ENCODE results near the gene LRP5.

The LRP5 gene

GRCh38 chr11:68303982-68304780 lies 8.2 kb upstream of the LRP5 start:
- no peak for DNase-seq
- POLR2A ChIA-PET = interaction anchor here (0.6 kb wide), 1 partner anchor 33 kb away, joined by 3 read pairs; no protein-coding TSS in a partner anchor
- CTCF ChIA-PET = interaction anchor here (1.0 to 3.0 kb wide), 2 partner anchors 47 to 52 kb away, joined by 5 to 14 read pairs; no protein-coding TSS in a partner anchor

DNA sequence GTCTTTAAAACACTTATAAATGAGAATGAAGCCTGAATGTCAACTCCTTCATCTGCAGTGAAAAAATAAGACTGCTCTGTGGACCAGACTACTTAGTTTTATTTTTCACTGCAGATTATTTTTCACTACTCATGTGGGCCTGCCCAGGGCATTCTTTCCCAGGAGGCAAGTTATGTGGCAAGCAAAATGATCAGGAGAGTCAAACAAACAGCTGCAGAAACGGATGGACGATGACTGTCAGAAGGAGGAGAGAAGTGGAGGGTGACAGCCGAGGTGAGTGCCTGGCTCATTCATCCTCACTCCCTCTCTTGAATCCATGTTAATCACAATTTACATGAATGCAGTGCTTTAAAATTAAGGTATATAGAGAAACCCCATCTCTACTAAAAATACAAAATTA lies 5.8 kb upstream of the LRP5 start:
- Histone ChIP-seq H3K27me3 (replicated peaks in 2 of 5; ENCODE audit: control insufficient read depth in 4 of 5, insufficient read depth in 5 of 5, low read length in 4 of 5) (no peaks in the 10 kb centered on the region), H3K27ac (ENCODE audit: insufficient read depth in 1 of 2, low read depth in 1 of 2, low read length in 2 of 2, poor library complexity in 1 of 2, severe bottlenecking in 2 of 2) (no peak overlapping the region), H3K9me3 (ENCODE audit: control extremely low read depth in 1 of 5, control insufficient read depth in 4 of 5, insufficient read depth in 2 of 5, low read depth in 1 of 5, low read length in 4 of 5) (peaks cover 0 to 5% (median 0%) of the 10 kb centered on the region in 5 experiments), H3K4me3 (ENCODE audit: control insufficient read depth in 1 of 7, extremely low read depth in 1 of 7, insufficient read depth in 4 of 7, low read depth in 2 of 7, low read length in 6 of 7) (no peak overlapping the region), H3K36me3 (ENCODE audit: control insufficient read depth in 4 of 4, insufficient read depth in 4 of 4, low read length in 3 of 4) (no peaks in the 10 kb centered on the region), H3K4me1 (ENCODE audit: control extremely low read depth in 1 of 4, control insufficient read depth in 4 of 4, insufficient read depth in 4 of 4, low read length in 3 of 4) (peaks cover 0 to 28% (median 11%) of the 10 kb centered on the region in 4 experiments)
- WGBS (ENCODE audit: insufficient coverage) = no CpG with 5 or more reads among the region's 3 CpGs
- DNase-seq = no peak
- CTCF ChIA-PET = interaction anchor here (0.7 to 1.2 kb wide), 3 partner anchors 8 to 36 kb away, joined by 3 to 4 read pairs (median 3); no protein-coding TSS in a partner anchor
- POLR2A ChIA-PET = no interaction called here

More at GRCh38 chr11:68303982-68304780, 8.2 kb upstream of the LRP5 start:
- Histone ChIP-seq H3K4me3 (ENCODE audit: control insufficient read depth in 1 of 7, extremely low read depth in 1 of 7, insufficient read depth in 4 of 7, low read depth in 2 of 7, low read length in 6 of 7) (no peak overlapping the region), H3K4me1 (ENCODE audit: control extremely low read depth in 1 of 4, control insufficient read depth in 4 of 4, insufficient read depth in 4 of 4, low read length in 3 of 4) (peaks cover 0 to 15% (median 11%) of the 10 kb centered on the region in 4 experiments), H3K27ac (ENCODE audit: insufficient read depth in 1 of 2, low read depth in 1 of 2, low read length in 2 of 2, poor library complexity in 1 of 2, severe bottlenecking in 2 of 2) (no peak overlapping the region), H3K9me3 (ENCODE audit: control extremely low read depth in 1 of 5, control insufficient read depth in 4 of 5, insufficient read depth in 2 of 5, low read depth in 1 of 5, low read length in 4 of 5) (peaks cover 0 to 5% (median 0%) of the 10 kb centered on the region in 5 experiments), H3K36me3 (ENCODE audit: control insufficient read depth in 4 of 4, insufficient read depth in 4 of 4, low read length in 3 of 4) (no peaks in the 10 kb centered on the region), H3K27me3 (replicated peaks in 2 of 5; ENCODE audit: control insufficient read depth in 4 of 5, insufficient read depth in 5 of 5, low read length in 4 of 5) (no peaks in the 10 kb centered on the region)
- 98% methylated on average over 6 of the region's 7 CpGs for WGBS (ENCODE audit: insufficient coverage)

DNA sequence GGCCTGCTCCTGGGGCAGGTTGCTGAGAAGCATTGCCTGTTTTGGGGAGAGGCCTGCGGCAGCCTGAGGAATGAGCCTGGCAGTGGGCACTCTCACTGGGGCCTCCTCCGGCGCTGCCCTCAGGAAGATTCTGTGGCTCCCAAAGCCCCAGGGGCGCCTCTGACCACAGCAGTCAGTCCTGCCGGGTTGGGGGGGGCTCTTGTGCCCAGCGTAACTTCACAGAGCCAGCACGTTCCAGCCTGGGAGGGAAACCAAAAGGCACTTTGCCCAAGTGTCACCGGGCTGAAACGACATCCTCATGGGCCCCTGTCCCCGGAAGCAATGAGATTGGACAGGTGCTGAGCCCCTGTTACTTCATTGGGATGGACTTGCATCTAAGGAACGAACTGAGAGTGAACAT lies 4.3 kb upstream of the LRP5 start:
- Histone ChIP-seq H3K27ac (ENCODE audit: insufficient read depth in 1 of 2, low read depth in 1 of 2, low read length in 2 of 2, poor library complexity in 1 of 2, severe bottlenecking in 2 of 2) (no peak overlapping the region), H3K4me1 (ENCODE audit: control extremely low read depth in 1 of 4, control insufficient read depth in 4 of 4, insufficient read depth in 4 of 4, low read length in 3 of 4) (peaks cover 0 to 28% (median 10%) of the 10 kb centered on the region in 4 experiments), H3K4me3 (ENCODE audit: control insufficient read depth in 1 of 7, extremely low read depth in 1 of 7, insufficient read depth in 4 of 7, low read depth in 2 of 7, low read length in 6 of 7) (no peak overlapping the region), H3K9me3 (ENCODE audit: control extremely low read depth in 1 of 5, control insufficient read depth in 4 of 5, insufficient read depth in 2 of 5, low read depth in 1 of 5, low read length in 4 of 5) (peaks cover 0 to 5% (median 0%) of the 10 kb centered on the region in 5 experiments), H3K36me3 (ENCODE audit: control insufficient read depth in 4 of 4, insufficient read depth in 4 of 4, low read length in 3 of 4) (no peaks in the 10 kb centered on the region), H3K27me3 (replicated peaks in 2 of 5; ENCODE audit: control insufficient read depth in 4 of 5, insufficient read depth in 5 of 5, low read length in 4 of 5) (no peaks in the 10 kb centered on the region)
- ChIA-PET POLR2A (no interaction called here), CTCF (interaction anchor here (1.4 kb wide), 1 partner anchor 10 kb away, joined by 3 read pairs; no protein-coding TSS in a partner anchor)
- WGBS (ENCODE audit: insufficient coverage) = 78% methylated on average over 11 of the region's 11 CpGs
- DNase-seq = no peak

GRCh38 chr11:68309621-68310185 lies 2.7 kb upstream of the LRP5 start:
- H3K4me3 ChIP-seq (ENCODE audit: control insufficient read depth in 1 of 7, extremely low read depth in 1 of 7, insufficient read depth in 4 of 7, low read depth in 2 of 7, low read length in 6 of 7) = no peak overlapping the region
- ChIA-PET POLR2A (no interaction called here), CTCF (interaction anchor here (1.5 to 2.0 kb wide), 3 partner anchors 12 to 52 kb away, joined by 4 to 16 read pairs (median 4); partner anchors contain the start of gene C11orf24)
- H3K27me3 ChIP-seq (replicated peaks in 2 of 5; ENCODE audit: control insufficient read depth in 4 of 5, insufficient read depth in 5 of 5, low read length in 4 of 5) = no peaks in the 10 kb centered on the region
- 100% methylated on average over 1 of the region's 2 CpGs for WGBS (ENCODE audit: insufficient coverage)
- H3K9me3 ChIP-seq (ENCODE audit: control extremely low read depth in 1 of 5, control insufficient read depth in 4 of 5, insufficient read depth in 2 of 5, low read depth in 1 of 5, low read length in 4 of 5) = no peaks in the 10 kb centered on the region
- H3K27ac ChIP-seq (ENCODE audit: insufficient read depth in 1 of 2, low read depth in 1 of 2, low read length in 2 of 2, poor library complexity in 1 of 2, severe bottlenecking in 2 of 2) = no peak overlapping the region
- no peak for DNase-seq
- H3K4me1 ChIP-seq (ENCODE audit: control extremely low read depth in 1 of 4, control insufficient read depth in 4 of 4, insufficient read depth in 4 of 4, low read length in 3 of 4) = peaks cover 4 to 40% (median 24%) of the 10 kb centered on the region in 4 experiments
- H3K36me3 ChIP-seq (ENCODE audit: control insufficient read depth in 4 of 4, insufficient read depth in 4 of 4, low read length in 3 of 4) = no peaks in the 10 kb centered on the region

DNA sequence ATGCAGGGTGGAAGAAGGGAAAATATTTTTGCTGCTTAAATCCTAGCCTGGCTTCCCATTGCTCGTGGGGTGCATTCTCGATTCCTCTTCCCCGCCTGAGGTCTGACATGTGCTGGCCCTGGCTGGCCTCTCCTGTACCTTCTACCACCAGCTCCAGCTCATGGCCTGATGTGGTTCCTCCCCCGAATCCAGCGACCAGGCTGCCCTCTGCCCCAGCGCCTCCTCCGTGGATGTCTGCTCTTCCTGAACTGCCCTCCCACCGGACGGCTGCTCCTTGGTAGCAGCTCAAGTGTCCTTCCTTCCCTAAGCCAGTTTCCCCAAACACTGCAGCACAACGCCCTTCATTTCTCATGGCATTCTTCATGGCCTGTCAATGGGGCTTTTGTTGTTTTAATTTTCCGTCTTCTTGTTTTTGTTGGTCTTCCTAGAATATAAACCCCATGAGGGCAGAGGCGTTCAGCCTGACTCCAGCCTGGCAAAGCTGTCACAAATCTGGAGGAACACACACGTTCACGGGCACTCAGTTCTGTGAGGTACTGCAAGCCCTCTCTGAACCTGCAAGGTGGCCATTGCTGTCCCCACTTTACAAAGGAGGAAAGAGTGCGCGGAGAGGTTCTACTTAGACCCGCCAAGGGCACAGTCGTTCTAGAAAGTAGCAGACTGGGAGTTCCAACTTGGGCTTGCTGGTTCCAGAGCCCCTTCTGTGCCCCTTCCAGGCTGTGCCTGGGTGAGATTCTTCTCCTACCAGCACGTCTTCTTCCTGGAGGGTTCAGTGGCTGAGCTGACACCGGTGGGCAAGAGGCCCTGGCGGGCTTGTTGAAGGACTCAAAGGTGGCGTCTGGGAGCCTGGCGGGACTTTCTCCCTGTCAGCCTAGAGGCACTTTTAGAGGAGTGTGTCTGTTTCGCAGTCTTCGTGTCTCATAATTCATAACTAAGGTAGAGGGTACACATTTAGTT lies 953 bp upstream of the LRP5 start:
- ChIA-PET POLR2A (interaction anchor here (0.7 kb wide), 1 partner anchor 18 kb away, joined by 3 read pairs; no protein-coding TSS in a partner anchor), CTCF (interaction anchor here (0.7 to 2.0 kb wide), 10 partner anchors 11 to 67 kb away, joined by 3 to 16 read pairs (median 3); partner anchors contain the start of gene C11orf24)
- Histone ChIP-seq H3K9me3 (ENCODE audit: control extremely low read depth in 1 of 5, control insufficient read depth in 4 of 5, insufficient read depth in 2 of 5, low read depth in 1 of 5, low read length in 4 of 5) (no peaks in the 10 kb centered on the region), H3K4me3 (ENCODE audit: control insufficient read depth in 1 of 7, extremely low read depth in 1 of 7, insufficient read depth in 4 of 7, low read depth in 2 of 7, low read length in 6 of 7) (peak overlapping the region in 5 of 7 experiments; percentile 34 to 84 (median 75)), H3K4me1 (ENCODE audit: control extremely low read depth in 1 of 4, control insufficient read depth in 4 of 4, insufficient read depth in 4 of 4, low read length in 3 of 4) (peaks cover 8 to 53% (median 35%) of the 10 kb centered on the region in 4 experiments), H3K27me3 (replicated peaks in 2 of 5; ENCODE audit: control insufficient read depth in 4 of 5, insufficient read depth in 5 of 5, low read length in 4 of 5) (no peaks in the 10 kb centered on the region), H3K36me3 (ENCODE audit: control insufficient read depth in 4 of 4, insufficient read depth in 4 of 4, low read length in 3 of 4) (no peaks in the 10 kb centered on the region), H3K27ac (ENCODE audit: insufficient read depth in 1 of 2, low read depth in 1 of 2, low read length in 2 of 2, poor library complexity in 1 of 2, severe bottlenecking in 2 of 2) (no peak overlapping the region)
- 84% methylated on average over 21 of the region's 25 CpGs for WGBS (ENCODE audit: insufficient coverage)
- peak in 1 of 3 donors; percentile 40 for DNase-seq

GRCh38 chr11:68312780-68313573 lies 586 bp downstream of the LRP5 start:
- Histone ChIP-seq H3K9me3 (ENCODE audit: control extremely low read depth in 1 of 5, control insufficient read depth in 4 of 5, insufficient read depth in 2 of 5, low read depth in 1 of 5, low read length in 4 of 5) (no peaks in the 10 kb centered on the region), H3K36me3 (ENCODE audit: control insufficient read depth in 4 of 4, insufficient read depth in 4 of 4, low read length in 3 of 4) (no peaks in the 10 kb centered on the region), H3K4me1 (ENCODE audit: control extremely low read depth in 1 of 4, control insufficient read depth in 4 of 4, insufficient read depth in 4 of 4, low read length in 3 of 4) (peaks cover 8 to 64% (median 47%) of the 10 kb centered on the region in 4 experiments), H3K27ac (ENCODE audit: insufficient read depth in 1 of 2, low read depth in 1 of 2, low read length in 2 of 2, poor library complexity in 1 of 2, severe bottlenecking in 2 of 2) (peak overlapping the region in 1 of 2 experiments; percentile 49), H3K27me3 (replicated peaks in 2 of 5; ENCODE audit: control insufficient read depth in 4 of 5, insufficient read depth in 5 of 5, low read length in 4 of 5) (no peaks in the 10 kb centered on the region), H3K4me3 (ENCODE audit: control insufficient read depth in 1 of 7, extremely low read depth in 1 of 7, insufficient read depth in 4 of 7, low read depth in 2 of 7, low read length in 6 of 7) (peak overlapping the region; percentile 50 to 84 (median 79))
- POLR2A ChIA-PET = interaction anchor here (0.7 to 1.5 kb wide), 2 partner anchors 15 to 17 kb away, joined by 3 to 4 read pairs; no protein-coding TSS in a partner anchor
- peak in 2 of 3 donors; percentile 33 to 50 for DNase-seq
- CTCF ChIA-PET = interaction anchor here (1.4 kb wide), 1 partner anchor 38 kb away, joined by 4 read pairs; no protein-coding TSS in a partner anchor
- WGBS (ENCODE audit: insufficient coverage) = under 1% methylated on average over 88 of the region's 102 CpGs
